ENCODE results near the gene ACO2. TPM values are rescaled to one million over a fixed set of nuclear protein-coding genes. Genes with fewer than 3 reads are reported as not detected.

ACO2 gene
- total and polyA plus RNA-seq, 2 of the 8 experiments (the other 6 are each of a cell fraction or from before 2014, with no cell fraction given) = 52.8 to 75.4 TPM

DNA sequence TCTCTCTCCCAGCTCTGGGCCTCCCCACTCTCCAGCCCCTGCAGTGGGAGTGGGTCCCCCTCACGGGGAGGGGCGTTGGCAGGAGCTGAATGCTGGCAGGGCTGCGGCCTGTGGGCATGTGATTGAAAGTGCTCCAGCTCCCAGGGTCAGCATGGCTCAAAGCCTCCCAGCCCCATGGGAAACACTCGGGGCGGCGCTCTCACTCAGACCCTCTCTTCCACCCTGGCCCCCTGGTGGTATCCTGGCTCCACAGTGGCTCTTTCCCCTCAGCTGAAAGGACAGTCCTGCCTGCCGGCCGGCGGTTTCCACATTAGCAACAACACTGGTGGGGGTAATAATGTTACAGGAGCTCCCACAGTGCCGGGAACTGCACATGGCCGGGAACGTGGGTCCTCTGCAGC is 39.9 kb downstream of the ACO2 start:
- H2AFZ ChIP-seq (ENCODE audit: low read length) = no peak overlapping the region
- 90% methylated on average over 12 of the region's 12 CpGs; no CpG with 5 or more reads in 1 of the 2 experiments for WGBS, 2 experiments (ENCODE audit: extremely low coverage in 1 of 2, insufficient coverage in 1 of 2, insufficient read length in 1 of 2, insufficient replicate concordance in 2 of 2, low coverage in 1 of 2, low lambda C conversion rate in 2 of 2, missing lambda C conversion rate in 1 of 2)
- no peak overlapping the region for H2AK5ac ChIP-seq (ENCODE audit: low read depth, low read length)
- no peak overlapping the region for H4K5ac ChIP-seq (ENCODE audit: insufficient read length, low read depth, low read length)
- H3K23ac ChIP-seq (ENCODE audit: insufficient read length) = no peak overlapping the region
- no peak overlapping the region for H2BK5ac ChIP-seq (ENCODE audit: low read depth, low read length)
- H3K27ac ChIP-seq (ENCODE audit: low read depth, low read length) = no peak overlapping the region
- no peak overlapping the region for H3K4me2 ChIP-seq (ENCODE audit: insufficient read depth in 1 of 2, low read depth in 2 of 2, low read length in 2 of 2)
- TF ChIP-seq TAF7 (optimal IDR thresholded peaks at IDR 0.05; ENCODE audit: borderline replicate concordance, low read depth, low read length) = no peak
- peak in 1 of 3 experiments; percentile 9; a peak in 1 of 4 replicates for TF ChIP-seq CTCF (IDR thresholded peaks at IDR 0.05; ENCODE audit: control extremely low read depth in 1 of 3, insufficient read depth in 1 of 3, low read depth in 1 of 3, low read length in 3 of 3)
- H3K4ac ChIP-seq (replicated peaks; ENCODE audit: insufficient read length, low read depth, low read length) = no peak overlapping the region
- peaks cover 0 to 2% of the 10 kb centered on the region in 2 experiments for H4K20me1 ChIP-seq (replicated peaks in 1 of 2; ENCODE audit: control insufficient read depth in 1 of 2, insufficient read depth in 2 of 2, low read length in 2 of 2)
- no peak overlapping the region for H4K91ac ChIP-seq (replicated peaks; ENCODE audit: insufficient read length, low read length)
- no peak overlapping the region for H4K8ac ChIP-seq (ENCODE audit: extremely low read depth, insufficient read depth, low read length)
- no peaks in the 10 kb centered on the region for H3K9me3 ChIP-seq (ENCODE audit: insufficient read depth in 2 of 2, low read depth in 1 of 2, low read length in 1 of 2)
- ChIA-PET CTCF (ENCODE audit: partially characterized antibody) (interaction anchor here (0.6 to 13.5 kb wide), 8 partner anchors 9 to 110 kb away, joined by 3 to 269 read pairs (median 12); partner anchors contain the start of genes ACO2 and PHF5A), POLR2A (ENCODE audit: partially characterized antibody) (interaction anchor here (0.8 to 6.0 kb wide), 5 partner anchors 35 to 128 kb away, joined by 3 to 54 read pairs (median 5); partner anchors contain the start of genes ACO2, PHF5A, POLR3H and TEF)
- no peak overlapping the region for H3K4me3 ChIP-seq (ENCODE audit: extremely low read depth in 1 of 4, insufficient read depth in 2 of 4, low read depth in 3 of 4, low read length in 4 of 4)
- H2BK120ac ChIP-seq (replicated peaks; ENCODE audit: low read depth, low read length) = no peak overlapping the region
- H3K4me1 ChIP-seq (replicated peaks in 1 of 4; ENCODE audit: control insufficient read depth in 3 of 4, insufficient read depth in 4 of 4, low read length in 3 of 4) = peaks cover 4 to 15% (median 13%) of the 10 kb centered on the region in 4 experiments
- DNase-seq (ENCODE audit: low read depth in 1 of 2, low spot score in 2 of 2) (no peak), FAIRE-seq (no peak)
- no peak overlapping the region for H2BK12ac ChIP-seq (ENCODE audit: low read depth, low read length)
- no peak overlapping the region for H3K14ac ChIP-seq (ENCODE audit: insufficient read length)
- H3K36me3 ChIP-seq (ENCODE audit: control insufficient read depth in 2 of 4, insufficient read depth in 4 of 4, low read length in 3 of 4) = peaks cover 0 to 16% (median 1%) of the 10 kb centered on the region in 4 experiments; a peak in 4 of 8 replicates
- peaks cover 4% of the 10 kb centered on the region for H3K79me1 ChIP-seq (ENCODE audit: low read depth, low read length)
- no peaks in the 10 kb centered on the region for H3K27me3 ChIP-seq (replicated peaks in 1 of 4; ENCODE audit: control insufficient read depth in 3 of 4, extremely low read depth in 1 of 4, insufficient read depth in 3 of 4, low read length in 3 of 4)
- H3K79me2 ChIP-seq (ENCODE audit: control insufficient read depth in 1 of 2, insufficient read depth in 2 of 2, low read length in 2 of 2) = peaks cover 0 to 5% of the 10 kb centered on the region in 2 experiments; a peak in 1 of 4 replicates
- no peak overlapping the region for H2BK20ac ChIP-seq (ENCODE audit: low read length)
- no peak overlapping the region for H3K18ac ChIP-seq (ENCODE audit: extremely low read depth, low read length)
- no peak overlapping the region for H2BK15ac ChIP-seq (ENCODE audit: low read length)
- no peak overlapping the region for H3K56ac ChIP-seq (replicated peaks; ENCODE audit: insufficient read length, low read depth, low read length)
- no peak overlapping the region; a peak in 1 of 7 replicates for H3K9ac ChIP-seq (replicated peaks in 1 of 4; ENCODE audit: extremely low read depth in 1 of 4, low read depth in 3 of 4, low read length in 3 of 4)
- H3K23me2 ChIP-seq (ENCODE audit: low read depth, low read length) = no peaks in the 10 kb centered on the region

Data from H1 (cell line).